Muscle layer of colon (tissue), 2 donors: Measurements from ENCODE around the gene AGBL1.

ENCODE experiments used
- H3K27ac ChIP-seq: one replicate; pipeline ENCODE4 v1.7.0; 2013; ENCODE audit warnings: low read depth, mild to moderate bottlenecking, low read length, moderate library complexity
- H3K27me3 ChIP-seq, 2 donors: one replicate each; pipeline ENCODE4 v1.7.0; 2013; ENCODE audit warnings: low read length in 2 of 2, mild to moderate bottlenecking in 2 of 2; ENCODE audit not compliant: insufficient read depth in 2 of 2, control insufficient read depth in 1 of 2
- H3K36me3 ChIP-seq: one replicate; pipeline ENCODE4 v1.7.0; 2013; ENCODE audit warnings: mild to moderate bottlenecking, low read length; ENCODE audit not compliant: insufficient read depth
- H3K4me1 ChIP-seq: one replicate; pipeline ENCODE4 v1.7.0; 2013; ENCODE audit warnings: mild to moderate bottlenecking, low read length; ENCODE audit not compliant: insufficient read depth
- H3K4me3 ChIP-seq, 2 donors: one replicate each; pipeline ENCODE4 v1.7.0; 2013; ENCODE audit warnings: low read length in 2 of 2, low read depth in 1 of 2, mild to moderate bottlenecking in 1 of 2, moderate library complexity in 1 of 2
- H3K9ac ChIP-seq: one replicate; pipeline ENCODE4 v1.7.0; 2013; ENCODE audit warnings: low read length
- H3K9me3 ChIP-seq: one replicate; pipeline ENCODE4 v1.7.0; 2013; ENCODE audit warnings: mild to moderate bottlenecking, low read length
- donor health status: abdominal sarcoma.
- donor health status: Adenocarcinoma of cecum.

AGBL1 gene

GRCh38 chr15:86813892-86814291 lies 734.2 kb downstream of the AGBL1 start:
- no peak overlapping the region for H3K27ac ChIP-seq
- H3K27me3 ChIP-seq, result no peaks in the 10 kb centered on the region
- no peak overlapping the region for H3K9ac ChIP-seq
- no peaks in the 10 kb centered on the region for H3K36me3 ChIP-seq
- no peaks in the 10 kb centered on the region for H3K9me3 ChIP-seq
- no peaks in the 10 kb centered on the region for H3K4me1 ChIP-seq
- no peak overlapping the region for H3K4me3 ChIP-seq

- Histone ChIP-seq H3K4me3 (no peak overlapping the region), H3K27me3 (no peaks in the 10 kb centered on the region), H3K9me3 (no peaks in the 10 kb centered on the region), H3K9ac (no peak overlapping the region), H3K4me1 (no peaks in the 10 kb centered on the region), H3K27ac (no peak overlapping the region), H3K36me3 (no peaks in the 10 kb centered on the region)
Observed at GRCh38 chr15:86829245-86829644, 749.6 kb downstream of the AGBL1 start.

GRCh38 chr15:86830304-86830703 lies 750.6 kb downstream of the AGBL1 start:
- H3K4me1 ChIP-seq, result no peaks in the 10 kb centered on the region
- H3K36me3 ChIP-seq, result no peaks in the 10 kb centered on the region
- no peak overlapping the region for H3K27ac ChIP-seq
- H3K4me3 ChIP-seq, result no peak overlapping the region
- no peaks in the 10 kb centered on the region for H3K27me3 ChIP-seq
- no peak overlapping the region for H3K9ac ChIP-seq
- no peaks in the 10 kb centered on the region for H3K9me3 ChIP-seq

- Histone ChIP-seq H3K4me3 (no peak overlapping the region), H3K36me3 (no peaks in the 10 kb centered on the region), H3K27ac (no peak overlapping the region), H3K27me3 (no peaks in the 10 kb centered on the region), H3K9me3 (no peaks in the 10 kb centered on the region), H3K9ac (no peak overlapping the region), H3K4me1 (no peaks in the 10 kb centered on the region)
Observed at GRCh38 chr15:86833595-86833994, 753.9 kb downstream of the AGBL1 start.

- no peaks in the 10 kb centered on the region for H3K9me3 ChIP-seq
- H3K4me1 ChIP-seq, result no peaks in the 10 kb centered on the region
- H3K27ac ChIP-seq, result no peak overlapping the region
- no peak overlapping the region for H3K4me3 ChIP-seq
- H3K27me3 ChIP-seq, result no peaks in the 10 kb centered on the region
- H3K36me3 ChIP-seq, result no peaks in the 10 kb centered on the region
- no peak overlapping the region for H3K9ac ChIP-seq
Observed at GRCh38 chr15:86834115-86834863, 754.6 kb downstream of the AGBL1 start.

GRCh38 chr15:86837294-86838061 lies 757.8 kb downstream of the AGBL1 start:
- Histone ChIP-seq H3K36me3 (no peaks in the 10 kb centered on the region), H3K9me3 (no peaks in the 10 kb centered on the region), H3K27me3 (no peaks in the 10 kb centered on the region), H3K9ac (no peak overlapping the region), H3K4me1 (no peaks in the 10 kb centered on the region), H3K4me3 (no peak overlapping the region), H3K27ac (no peak overlapping the region)

- Histone ChIP-seq H3K9me3 (no peaks in the 10 kb centered on the region), H3K9ac (no peak overlapping the region), H3K36me3 (no peaks in the 10 kb centered on the region), H3K27me3 (no peaks in the 10 kb centered on the region), H3K4me1 (no peaks in the 10 kb centered on the region), H3K27ac (no peak overlapping the region), H3K4me3 (no peak overlapping the region)
Observed at GRCh38 chr15:86839502-86839901, 759.8 kb downstream of the AGBL1 start.

GRCh38 chr15:86840996-86841395 lies 761.3 kb downstream of the AGBL1 start:
- Histone ChIP-seq H3K27me3 (no peaks in the 10 kb centered on the region), H3K27ac (no peak overlapping the region), H3K9ac (no peak overlapping the region), H3K4me1 (no peaks in the 10 kb centered on the region), H3K9me3 (no peaks in the 10 kb centered on the region), H3K36me3 (no peaks in the 10 kb centered on the region), H3K4me3 (no peak overlapping the region)

GRCh38 chr15:86842199-86842598 lies 762.5 kb downstream of the AGBL1 start:
- Histone ChIP-seq H3K4me1 (no peaks in the 10 kb centered on the region), H3K4me3 (no peak overlapping the region), H3K27ac (no peak overlapping the region), H3K36me3 (no peaks in the 10 kb centered on the region), H3K9me3 (no peaks in the 10 kb centered on the region), H3K9ac (no peak overlapping the region), H3K27me3 (no peaks in the 10 kb centered on the region)

GRCh38 chr15:86846036-86846435 lies 766.4 kb downstream of the AGBL1 start:
- no peak overlapping the region for H3K27ac ChIP-seq

GRCh38 chr15:86849136-86849535 lies 769.5 kb downstream of the AGBL1 start:
- H3K27ac ChIP-seq, result no peak overlapping the region
- H3K9ac ChIP-seq, result no peak overlapping the region
- no peaks in the 10 kb centered on the region for H3K36me3 ChIP-seq
- no peak overlapping the region for H3K4me3 ChIP-seq
- H3K9me3 ChIP-seq, result no peaks in the 10 kb centered on the region
- no peaks in the 10 kb centered on the region for H3K27me3 ChIP-seq
- H3K4me1 ChIP-seq, result no peaks in the 10 kb centered on the region

More at GRCh38 chr15:86846036-86846435, 766.4 kb downstream of the AGBL1 start:
- no peaks in the 10 kb centered on the region for H3K36me3 ChIP-seq
- no peaks in the 10 kb centered on the region for H3K9me3 ChIP-seq
- no peaks in the 10 kb centered on the region for H3K27me3 ChIP-seq
- no peak overlapping the region for H3K9ac ChIP-seq
- no peak overlapping the region for H3K4me3 ChIP-seq
- no peaks in the 10 kb centered on the region for H3K4me1 ChIP-seq
